WTC11 (cell line): Measurements from ENCODE around the gene CHPT1. TPM values are rescaled to one million over a fixed set of nuclear protein-coding genes. Genes with fewer than 3 reads are reported as not detected.
"Not testable (repeated sequence)": the region's sequence is repeated elsewhere in the genome, so short reads cannot be mapped to it uniquely, and the experiment has no call there.

Experiments used
- ATAC-seq: fragments of 200-7000 bp; cut with Tn5 transposase; 2 replicates; pipeline ENCODE4 v1.10.0; 2021; ENCODE audit warnings: mild to moderate bottlenecking, moderate library complexity
- CTCF ChIA-PET: fragments of 300-600 bp; sonication (Branson Sonifier 250); formaldehyde crosslinking; loops from one replicate; lab custom pipeline; 2021; ENCODE audit warnings: antibody characterized with exemption; lab: Charles Lee
- POLR2A ChIA-PET: fragments of 350-600 bp; sonication (Branson Sonifier 250); formaldehyde crosslinking; loops from one replicate; lab custom pipeline; 2021; ENCODE audit warnings: antibody characterized with exemption; lab: Charles Lee
- DNase-seq: peaks from one replicate; pipeline ENCODE4 v3.0.0; 2021; ENCODE audit warnings: low spot score
- H3K27ac Mint-ChIP-seq: 2 replicates; pipeline ENCODE4 v1.8.0; 2021; ENCODE audit warnings: mixed read lengths
- H3K27me3 Mint-ChIP-seq: 2 replicates; pipeline ENCODE4 v1.8.0; 2021; ENCODE audit warnings: low read depth, mild to moderate bottlenecking, moderate library complexity, mixed read lengths
- H3K36me3 Mint-ChIP-seq: 2 replicates; pipeline ENCODE4 v1.8.0; 2021; ENCODE audit warnings: mixed read lengths
- H3K4me1 Mint-ChIP-seq: 2 replicates; pipeline ENCODE4 v1.8.0; 2022; ENCODE audit warnings: mixed read lengths
- H3K4me3 Mint-ChIP-seq: 2 replicates; pipeline ENCODE4 v1.8.0; 2021; ENCODE audit warnings: mild to moderate bottlenecking, moderate library complexity, mixed read lengths
- H3K9me3 Mint-ChIP-seq: 2 replicates; pipeline ENCODE4 v1.8.0; 2021; ENCODE audit warnings: mixed read lengths
- E2F5 ChIP-seq: sonication (generic); formaldehyde crosslinking; IDR thresholded peaks from 2 replicates; pipeline ENCODE4 v1.8.1; 2022; ENCODE audit warnings: mild to moderate bottlenecking, moderate library complexity, missing genetic modification reagents
- JAZF1 ChIP-seq: fragments of 250-450 bp; sonication (Bioruptor Pico); IDR thresholded peaks from 2 replicates; pipeline ENCODE4 v1.9.0; 2021; ENCODE audit warnings: moderate library complexity, mild to moderate bottlenecking, inconsistent platforms
- NFE2L1 ChIP-seq: sonication (generic); formaldehyde crosslinking; IDR thresholded peaks from 2 replicates; pipeline ENCODE4 v1.8.1; 2023; ENCODE audit warnings: missing genetic modification reagents
- NR1H2 ChIP-seq: sonication (generic); formaldehyde crosslinking; IDR thresholded peaks from 2 replicates; pipeline ENCODE4 v1.9.0; 2021; ENCODE audit warnings: mild to moderate bottlenecking, moderate library complexity, missing genetic modification reagents
- NR3C1 ChIP-seq: sonication (generic); formaldehyde crosslinking; conservative IDR thresholded peaks from 2 replicates; pipeline ENCODE4 v1.8.1; 2023; ENCODE audit warnings: low read depth, mild to moderate bottlenecking, missing genetic modification reagents
- ZMAT4 ChIP-seq: fragments of 250-450 bp; sonication (Bioruptor Pico); IDR thresholded peaks from 2 replicates; pipeline ENCODE4 v1.9.0; 2021; ENCODE audit warnings: mild to moderate bottlenecking
- ZNF512 ChIP-seq: sonication (generic); formaldehyde crosslinking; IDR thresholded peaks from 2 replicates; pipeline ENCODE4 v1.8.1; 2022; ENCODE audit warnings: missing genetic modification reagents, borderline replicate concordance
- total RNA-seq: library from RNA; stranded (reverse); gene quantifications from 3 replicates; pipeline ENCODE4 v1.2.3, GENCODE V29; 2021
- TF ChIP-seq, protein P1 (sequence below): sonication (generic); formaldehyde crosslinking; IDR thresholded peaks from 2 replicates; pipeline ENCODE4 v1.8.0; 2022; ENCODE audit warnings: mild to moderate bottlenecking, missing genetic modification reagents
- TF ChIP-seq, protein P2 (sequence below): fragments of 250-450 bp; sonication (Bioruptor Pico); IDR thresholded peaks from 2 replicates; pipeline ENCODE4 v1.8.0; 2021; ENCODE audit warnings: mild to moderate bottlenecking

Gene CHPT1
- total RNA-seq, 1 experiment from 2014 or later: 19.1 TPM

- no peak for TF ChIP-seq ZNF512
Measured at GRCh38 chr12:101732318-101732717, 34.9 kb downstream of the CHPT1 start (continued).

DNA sequence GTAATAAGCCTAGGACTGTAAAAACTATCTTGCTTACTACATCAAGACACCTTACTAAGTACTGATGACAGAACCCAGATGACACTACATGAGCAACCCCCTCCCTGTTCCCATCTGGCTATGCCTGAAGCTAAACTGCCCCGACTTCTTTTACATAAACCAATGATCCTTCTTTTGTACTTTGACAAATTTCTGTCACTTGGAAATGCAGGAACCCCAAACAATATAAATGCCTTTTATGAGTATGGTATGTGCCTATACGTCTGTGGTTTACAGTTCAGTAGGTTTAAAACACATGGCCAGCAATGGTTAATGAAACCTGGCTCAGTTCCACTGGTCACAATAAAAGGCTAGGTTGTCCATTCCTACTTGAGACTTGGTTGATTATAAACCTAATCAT, 35.7 kb downstream of the CHPT1 start:
- H3K27me3 Mint-ChIP-seq: no peaks in the 10 kb centered on the region
- DNase-seq: no peak
- H3K36me3 Mint-ChIP-seq: no peaks in the 10 kb centered on the region
- H3K9me3 Mint-ChIP-seq: no peaks in the 10 kb centered on the region
- TF ChIP-seq NFE2L1: no peak
- TF ChIP-seq, all 79 proteins: peak for 0
- H3K27ac Mint-ChIP-seq: no peak overlapping the region
- no peak overlapping the region for H3K4me3 Mint-ChIP-seq
- ChIA-PET POLR2A (no interaction called here), CTCF (no interaction called here)
- no peaks in the 10 kb centered on the region for H3K4me1 Mint-ChIP-seq
- no peak for ATAC-seq

DNA sequence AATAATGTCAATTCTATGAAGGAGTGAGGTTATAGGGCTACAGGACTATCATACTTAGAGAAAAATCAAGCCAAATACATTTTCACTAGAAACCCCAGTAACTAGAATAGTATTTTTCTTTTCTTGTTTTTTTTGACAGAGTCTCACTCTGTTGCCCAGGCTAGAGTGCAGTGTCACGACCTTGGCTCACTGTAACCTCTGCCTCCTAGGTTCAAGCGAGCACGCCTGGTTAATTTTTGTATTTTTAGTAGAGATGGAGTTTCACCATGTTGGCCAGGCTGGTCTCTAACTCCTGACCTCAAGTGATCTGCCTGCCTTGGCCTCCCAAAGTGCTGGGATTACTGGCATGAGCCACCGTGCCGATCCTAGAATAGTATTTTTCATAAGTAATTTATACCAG, 37.0 kb downstream of the CHPT1 start:
- DNase-seq, H3K9me3 Mint-ChIP-seq, H3K36me3 Mint-ChIP-seq, H3K4me1 Mint-ChIP-seq, CTCF ChIA-PET, H3K27me3 Mint-ChIP-seq, ATAC-seq, H3K27ac Mint-ChIP-seq, POLR2A ChIA-PET, H3K4me3 Mint-ChIP-seq: not testable (repeated sequence)

GRCh38 chr12:101737476-101737875, 40.0 kb downstream of the CHPT1 start:
- DNase-seq: no peak
- Mint-ChIP-seq H3K27me3 (no peaks in the 10 kb centered on the region), H3K9me3 (no peaks in the 10 kb centered on the region), H3K4me1 (no peaks in the 10 kb centered on the region), H3K36me3 (no peaks in the 10 kb centered on the region), H3K4me3 (no peak overlapping the region), H3K27ac (no peak overlapping the region)
- TF ChIP-seq ZMAT4 (CRISPR knock-in tag) (no peak), E2F5 (no peak), NR1H2 (no peak), ZNF512 (no peak), JAZF1 (CRISPR knock-in tag) (no peak), NR3C1 (CRISPR knock-in tag) (no peak)
- TF ChIP-seq, protein P1, sequence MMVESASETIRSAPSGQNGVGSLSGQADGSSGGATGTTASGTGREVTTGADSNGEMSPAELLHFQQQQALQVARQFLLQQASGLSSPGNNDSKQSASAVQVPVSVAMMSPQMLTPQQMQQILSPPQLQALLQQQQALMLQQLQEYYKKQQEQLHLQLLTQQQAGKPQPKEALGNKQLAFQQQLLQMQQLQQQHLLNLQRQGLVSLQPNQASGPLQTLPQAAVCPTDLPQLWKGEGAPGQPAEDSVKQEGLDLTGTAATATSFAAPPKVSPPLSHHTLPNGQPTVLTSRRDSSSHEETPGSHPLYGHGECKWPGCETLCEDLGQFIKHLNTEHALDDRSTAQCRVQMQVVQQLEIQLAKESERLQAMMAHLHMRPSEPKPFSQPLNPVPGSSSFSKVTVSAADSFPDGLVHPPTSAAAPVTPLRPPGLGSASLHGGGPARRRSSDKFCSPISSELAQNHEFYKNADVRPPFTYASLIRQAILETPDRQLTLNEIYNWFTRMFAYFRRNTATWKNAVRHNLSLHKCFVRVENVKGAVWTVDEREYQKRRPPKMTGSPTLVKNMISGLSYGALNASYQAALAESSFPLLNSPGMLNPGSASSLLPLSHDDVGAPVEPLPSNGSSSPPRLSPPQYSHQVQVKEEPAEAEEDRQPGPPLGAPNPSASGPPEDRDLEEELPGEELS (CRISPR knock-in tag): no peak
- TF ChIP-seq, protein P2, sequence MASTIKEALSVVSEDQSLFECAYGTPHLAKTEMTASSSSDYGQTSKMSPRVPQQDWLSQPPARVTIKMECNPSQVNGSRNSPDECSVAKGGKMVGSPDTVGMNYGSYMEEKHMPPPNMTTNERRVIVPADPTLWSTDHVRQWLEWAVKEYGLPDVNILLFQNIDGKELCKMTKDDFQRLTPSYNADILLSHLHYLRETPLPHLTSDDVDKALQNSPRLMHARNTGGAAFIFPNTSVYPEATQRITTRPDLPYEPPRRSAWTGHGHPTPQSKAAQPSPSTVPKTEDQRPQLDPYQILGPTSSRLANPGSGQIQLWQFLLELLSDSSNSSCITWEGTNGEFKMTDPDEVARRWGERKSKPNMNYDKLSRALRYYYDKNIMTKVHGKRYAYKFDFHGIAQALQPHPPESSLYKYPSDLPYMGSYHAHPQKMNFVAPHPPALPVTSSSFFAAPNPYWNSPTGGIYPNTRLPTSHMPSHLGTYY (CRISPR knock-in tag): no peak
- ChIA-PET CTCF (no interaction called here), POLR2A (interaction anchor here (0.7 kb wide), 1 partner anchor 10 kb away, joined by 3 read pairs; no protein-coding TSS in a partner anchor)
- no peak for ATAC-seq
